ENCODE measurements around the gene MPHOSPH9. TPM values are rescaled to one million over a fixed set of nuclear protein-coding genes. Genes with fewer than 3 reads are reported as not detected.
A peak's percentile ranks its signal among the peaks of the same experiment; 100 is the strongest.

Gene MPHOSPH9
- total RNA-seq, 2 donors from 2014 or later: 68.4 to 85.3 TPM

GRCh38 chr12:123149501-123150274, 83.3 kb downstream of the MPHOSPH9 start:
- H3K27me3 ChIP-seq (ENCODE audit: control insufficient read depth, insufficient read depth, low read length, poor library complexity, severe bottlenecking): peaks cover 10% of the 10 kb centered on the region
- no peak for TF ChIP-seq CTCF (conservative IDR thresholded peaks at IDR 0.05)
- H3K36me3 Mint-ChIP-seq (ENCODE audit: low read depth): peaks cover 4% of the 10 kb centered on the region
- DNase-seq: peak; percentile 66
- no peak overlapping the region for H3K27ac ChIP-seq (ENCODE audit: low read depth, low read length)
- no peak overlapping the region for H3K9ac ChIP-seq (ENCODE audit: extremely low read depth, low read length, poor library complexity, severe bottlenecking)
- peaks cover 11% of the 10 kb centered on the region for H3K27me3 Mint-ChIP-seq (ENCODE audit: insufficient read depth)
- H3K4me1 Mint-ChIP-seq: peaks cover 31% of the 10 kb centered on the region
- H3K9me3 ChIP-seq (ENCODE audit: control insufficient read depth, low read length): no peaks in the 10 kb centered on the region
- no peaks in the 10 kb centered on the region for H3K9me3 Mint-ChIP-seq
- peak overlapping the region; percentile 76 for H3K4me3 ChIP-seq (ENCODE audit: low read length)
- 53 to 65% methylated on average over 15 to 22 of the region's 22 CpGs for whole genome bisulfite sequencing, 2 experiments (ENCODE audit: insufficient coverage in 1 of 2, insufficient read length in 1 of 2)
- no peaks in the 10 kb centered on the region for H3K36me3 ChIP-seq (ENCODE audit: control insufficient read depth, insufficient read depth, low read length)
- H3K4me1 ChIP-seq (ENCODE audit: control insufficient read depth, insufficient read depth, low read length): no peaks in the 10 kb centered on the region
- peak overlapping the region; percentile 72 for H3K4me3 Mint-ChIP-seq
- H3K27ac Mint-ChIP-seq: peak overlapping the region; percentile 29

DNA sequence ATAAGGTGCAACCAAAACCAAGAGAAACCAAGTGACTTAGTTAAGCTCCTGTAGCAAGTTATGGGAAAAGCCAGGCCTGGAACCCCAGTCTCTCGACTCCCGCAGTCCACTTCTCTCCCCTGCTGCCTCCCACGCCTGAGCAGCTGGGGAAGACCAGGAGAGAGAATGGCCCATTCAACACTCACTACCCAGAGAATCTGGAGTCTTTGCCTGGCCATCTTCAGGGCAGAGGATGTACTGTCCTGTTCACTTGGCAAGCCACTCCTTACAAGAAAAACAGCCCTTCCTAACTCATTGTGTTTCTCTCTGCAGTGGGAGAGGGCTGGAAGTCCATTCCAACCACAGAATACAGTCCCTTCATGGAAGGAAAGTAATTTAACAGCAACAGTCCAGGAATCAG, 83.9 kb downstream of the MPHOSPH9 start:
- Mint-ChIP-seq H3K27ac (no peak overlapping the region), H3K4me1 (peaks cover 31% of the 10 kb centered on the region), H3K4me3 (peak overlapping the region; percentile 72), H3K27me3 (ENCODE audit: insufficient read depth) (peaks cover 11% of the 10 kb centered on the region), H3K9me3 (no peaks in the 10 kb centered on the region), H3K36me3 (ENCODE audit: low read depth) (peaks cover 4% of the 10 kb centered on the region)
- no peaks in the 10 kb centered on the region for H3K9me3 ChIP-seq (ENCODE audit: control insufficient read depth, low read length)
- H3K4me1 ChIP-seq (ENCODE audit: control insufficient read depth, insufficient read depth, low read length): no peaks in the 10 kb centered on the region
- peaks cover 10% of the 10 kb centered on the region for H3K27me3 ChIP-seq (ENCODE audit: control insufficient read depth, insufficient read depth, low read length, poor library complexity, severe bottlenecking)
- no peaks in the 10 kb centered on the region for H3K36me3 ChIP-seq (ENCODE audit: control insufficient read depth, insufficient read depth, low read length)
- 98 to 100% methylated on average over 2 to 3 of the region's 3 CpGs for WGBS, 2 experiments (ENCODE audit: insufficient coverage in 1 of 2, insufficient read length in 1 of 2)
- H3K9ac ChIP-seq (ENCODE audit: extremely low read depth, low read length, poor library complexity, severe bottlenecking): no peak overlapping the region
- DNase-seq: peak; percentile 57
- H3K27ac ChIP-seq (ENCODE audit: low read depth, low read length): no peak overlapping the region
- H3K4me3 ChIP-seq (ENCODE audit: low read length): no peak overlapping the region
- TF ChIP-seq CTCF (conservative IDR thresholded peaks at IDR 0.05): peak; percentile 31

GRCh38 chr12:123148655-123149054, 84.3 kb downstream of the MPHOSPH9 start:
- Histone ChIP-seq H3K9ac (ENCODE audit: extremely low read depth, low read length, poor library complexity, severe bottlenecking) (no peak overlapping the region), H3K4me1 (ENCODE audit: control insufficient read depth, insufficient read depth, low read length) (no peaks in the 10 kb centered on the region), H3K36me3 (ENCODE audit: control insufficient read depth, insufficient read depth, low read length) (no peaks in the 10 kb centered on the region), H3K27ac (ENCODE audit: low read depth, low read length) (no peak overlapping the region), H3K9me3 (ENCODE audit: control insufficient read depth, low read length) (no peaks in the 10 kb centered on the region), H3K4me3 (ENCODE audit: low read length) (no peak overlapping the region), H3K27me3 (ENCODE audit: control insufficient read depth, insufficient read depth, low read length, poor library complexity, severe bottlenecking) (peaks cover 10% of the 10 kb centered on the region)
- no peak overlapping the region for H3K27ac Mint-ChIP-seq
- peaks cover 11% of the 10 kb centered on the region for H3K27me3 Mint-ChIP-seq (ENCODE audit: insufficient read depth)
- H3K36me3 Mint-ChIP-seq (ENCODE audit: low read depth): peaks cover 4% of the 10 kb centered on the region
- DNase-seq: no peak
- 73 to 76% methylated on average over 5 of the region's 5 CpGs for WGBS, 2 experiments (ENCODE audit: insufficient coverage in 1 of 2, insufficient read length in 1 of 2)
- TF ChIP-seq CTCF (conservative IDR thresholded peaks at IDR 0.05): no peak
- H3K9me3 Mint-ChIP-seq: no peaks in the 10 kb centered on the region
- peak overlapping the region; percentile 72 for H3K4me3 Mint-ChIP-seq
- H3K4me1 Mint-ChIP-seq: peaks cover 31% of the 10 kb centered on the region

Data from endodermal cell (in vitro differentiated cells).